IPS DF 19.7 (cell line): ENCODE results near the gene TBC1D22B.

Experiments used
- DNase-seq: peaks from one replicate; pipeline ENCODE4 v3.0.0-alpha.2; 2013; ENCODE audit warnings: low read depth, low spot score

TBC1D22B gene, protein sequence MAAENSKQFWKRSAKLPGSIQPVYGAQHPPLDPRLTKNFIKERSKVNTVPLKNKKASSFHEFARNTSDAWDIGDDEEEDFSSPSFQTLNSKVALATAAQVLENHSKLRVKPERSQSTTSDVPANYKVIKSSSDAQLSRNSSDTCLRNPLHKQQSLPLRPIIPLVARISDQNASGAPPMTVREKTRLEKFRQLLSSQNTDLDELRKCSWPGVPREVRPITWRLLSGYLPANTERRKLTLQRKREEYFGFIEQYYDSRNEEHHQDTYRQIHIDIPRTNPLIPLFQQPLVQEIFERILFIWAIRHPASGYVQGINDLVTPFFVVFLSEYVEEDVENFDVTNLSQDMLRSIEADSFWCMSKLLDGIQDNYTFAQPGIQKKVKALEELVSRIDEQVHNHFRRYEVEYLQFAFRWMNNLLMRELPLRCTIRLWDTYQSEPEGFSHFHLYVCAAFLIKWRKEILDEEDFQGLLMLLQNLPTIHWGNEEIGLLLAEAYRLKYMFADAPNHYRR

DNA sequence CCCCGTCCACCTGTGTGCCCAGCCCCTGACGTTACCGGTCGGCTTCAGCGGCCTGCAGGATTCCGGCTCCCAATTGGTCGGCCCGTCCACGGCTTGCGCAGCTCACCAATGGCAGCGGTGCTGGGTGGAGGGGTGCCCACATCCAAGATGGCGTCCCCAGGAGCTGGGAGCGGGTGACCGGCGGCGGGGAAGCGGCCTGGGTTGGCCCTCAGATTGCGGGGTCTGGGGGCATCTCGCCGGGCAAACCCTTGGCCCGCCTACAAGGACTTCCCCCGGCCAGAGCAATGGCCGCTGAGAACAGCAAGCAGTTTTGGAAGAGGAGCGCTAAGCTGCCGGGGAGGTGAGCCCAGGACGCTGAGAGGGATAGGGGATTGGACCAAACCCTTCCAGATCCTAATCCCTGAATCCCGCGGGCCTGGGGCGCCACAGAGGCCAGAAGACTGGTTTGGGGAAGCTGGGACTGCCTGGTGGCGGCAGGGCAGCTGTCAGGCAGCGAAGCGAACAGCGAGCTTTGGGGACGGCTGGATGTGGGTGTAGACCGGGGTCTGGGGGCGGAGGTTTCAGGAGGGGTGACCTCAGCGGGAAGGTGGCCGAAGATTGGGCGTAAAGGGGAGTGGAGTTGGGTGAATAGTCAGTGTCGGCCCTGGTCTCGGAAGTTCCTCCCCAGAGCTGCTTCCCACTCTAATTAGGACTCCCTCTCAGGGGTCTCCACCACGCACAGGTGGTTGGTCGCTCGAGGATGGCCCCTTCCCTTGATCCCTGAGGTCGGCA is at the start of gene TBC1D22B, which contains the start of gene TMEM217:
TSS of gene TBC1D22B (plus strand) at position 139 of the 771 bp plus-strand sequence. CDS start at position 285, 146 bp downstream.
TSS of gene TMEM217 (minus strand) at position 511 of the 771 bp plus-strand sequence. CDS start 39,114 bp downstream, outside the sequence.
- DNase-seq, result peak; percentile 92

DNA sequence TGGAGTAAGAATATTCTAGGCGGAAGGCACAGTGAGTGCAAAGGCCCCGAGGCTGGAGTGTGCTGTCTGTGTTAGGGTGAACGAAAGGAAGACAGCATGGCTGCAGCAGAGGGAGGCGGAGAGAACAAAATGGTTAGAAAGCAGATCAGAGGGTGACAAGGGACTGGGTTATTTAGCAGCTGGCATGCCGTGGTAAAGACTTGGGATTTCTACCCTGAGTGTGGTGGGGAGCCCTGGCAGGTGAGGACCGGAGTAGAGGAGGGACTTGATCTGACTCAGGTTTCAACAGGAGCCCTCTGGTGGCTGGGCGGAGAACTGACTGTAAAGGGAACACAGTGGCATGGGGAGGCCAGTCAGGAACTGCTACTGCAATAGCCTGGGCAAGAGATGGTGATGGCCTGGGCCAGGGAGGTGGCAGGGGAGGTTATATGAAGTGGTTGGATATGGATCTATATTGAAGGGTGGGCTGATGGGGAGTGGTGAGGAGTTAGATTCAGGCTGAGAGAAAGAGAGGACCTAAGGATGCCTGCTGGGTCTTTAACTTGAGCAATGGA is 49.6 kb upstream of the TBC1D22B start:
- no peak for DNase-seq

DNA sequence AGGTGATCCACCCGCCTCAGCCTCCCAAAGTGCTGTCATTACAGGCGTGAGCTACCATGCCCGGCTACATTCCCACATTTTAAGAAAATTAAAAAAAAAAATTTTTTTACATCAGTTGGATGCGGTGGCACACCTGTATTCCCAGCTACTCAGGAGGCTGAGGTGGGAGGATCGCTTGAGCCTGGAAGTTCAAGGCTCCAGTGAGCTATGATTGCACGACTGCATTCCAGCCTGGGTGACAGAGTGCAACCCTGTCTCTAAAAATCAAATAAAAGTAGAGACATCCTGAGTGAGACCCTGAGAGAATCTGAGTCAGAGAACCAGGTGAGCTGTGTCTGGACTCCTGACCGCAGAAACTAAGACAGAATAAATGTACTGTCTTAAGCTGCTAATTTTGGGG is 48.8 kb upstream of the TBC1D22B start:
- no peak for DNase-seq

DNA sequence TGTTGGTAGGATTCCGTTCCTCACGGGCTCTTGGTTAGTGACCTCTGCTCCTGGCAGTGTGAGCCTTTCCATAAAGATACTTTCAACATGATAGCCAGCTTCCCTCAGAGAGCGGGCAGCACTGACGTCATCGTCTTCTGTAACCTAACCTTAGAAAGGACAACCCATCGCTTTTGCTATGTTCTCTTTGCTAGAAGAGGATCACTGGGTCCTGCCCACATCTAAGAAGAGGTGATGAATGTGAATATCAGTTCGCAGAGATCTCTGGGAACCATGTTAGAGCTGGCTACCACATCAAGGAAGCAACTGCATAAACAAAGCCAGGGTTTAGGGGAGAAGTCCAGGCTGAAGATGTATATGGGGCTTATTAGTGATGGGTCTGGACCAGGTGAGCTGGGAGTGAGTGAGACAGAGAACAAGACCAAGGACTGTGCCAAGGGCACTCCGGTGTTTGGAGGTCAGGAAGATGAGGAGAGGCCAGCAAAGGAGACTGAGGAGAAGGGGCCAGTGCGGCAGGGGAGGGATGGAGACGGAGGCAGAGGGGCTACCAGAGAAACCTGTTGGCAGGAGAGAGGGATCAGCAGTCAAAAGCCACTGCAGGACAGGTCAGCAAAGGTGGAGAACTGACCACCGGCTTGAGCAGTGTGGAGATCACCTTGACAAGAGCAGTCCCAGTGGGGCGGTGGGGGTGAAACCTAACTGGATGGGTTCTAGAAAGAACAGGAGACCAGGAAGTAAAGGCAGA is 47.9 kb upstream of the TBC1D22B start:
- no peak for DNase-seq

DNA sequence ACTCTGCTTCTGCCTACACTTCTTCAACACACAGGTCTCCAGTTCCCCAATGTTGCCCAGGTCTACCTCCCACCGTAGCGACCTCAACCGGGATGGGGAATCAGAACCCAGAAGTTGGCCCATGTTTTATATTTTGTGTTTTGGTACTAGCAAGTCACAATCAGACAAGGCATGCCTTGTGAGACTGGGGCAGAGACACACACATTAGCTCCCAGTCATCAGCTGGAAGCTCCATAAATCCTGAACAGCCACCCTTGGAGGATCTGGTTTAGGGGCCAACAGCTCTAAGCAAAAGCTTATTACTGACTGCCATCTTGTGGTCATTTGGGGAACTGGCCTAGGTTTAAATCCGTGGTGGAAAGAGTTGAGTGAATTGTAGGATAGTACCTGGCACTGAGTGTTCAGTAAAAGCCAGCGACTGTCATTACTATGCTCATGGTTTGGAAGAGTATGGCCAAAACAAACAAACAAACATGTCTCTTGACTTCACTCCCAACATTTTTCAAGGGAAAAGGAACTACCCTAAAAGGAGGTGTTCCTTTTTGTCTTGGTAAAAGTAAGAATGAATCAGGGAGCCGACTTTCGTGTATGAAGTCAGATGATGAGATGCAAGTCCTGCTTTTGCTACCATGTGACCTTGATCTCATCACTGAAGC is 47.1 kb upstream of the TBC1D22B start:
- DNase-seq, result no peak

DNA sequence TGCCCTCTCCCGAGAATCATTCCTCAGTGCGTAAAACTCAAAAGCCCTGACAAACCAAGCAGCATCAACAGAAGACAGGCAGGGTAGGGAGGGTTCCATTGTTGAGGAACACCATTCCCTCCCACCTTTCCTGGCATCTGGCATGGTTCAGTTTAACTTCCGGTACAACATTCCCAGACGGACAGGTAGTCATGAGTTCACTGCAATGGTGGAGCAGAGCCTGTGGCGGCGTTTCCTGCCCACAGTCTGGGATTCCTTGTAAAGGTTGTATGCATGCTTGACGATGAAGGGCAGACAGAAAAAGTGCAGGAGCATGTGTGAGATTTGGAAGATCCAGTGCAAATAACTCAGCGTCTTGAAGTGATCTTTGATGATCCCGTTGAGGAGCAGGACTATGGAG is 45.3 kb upstream of the TBC1D22B start:
- no peak for DNase-seq

DNA sequence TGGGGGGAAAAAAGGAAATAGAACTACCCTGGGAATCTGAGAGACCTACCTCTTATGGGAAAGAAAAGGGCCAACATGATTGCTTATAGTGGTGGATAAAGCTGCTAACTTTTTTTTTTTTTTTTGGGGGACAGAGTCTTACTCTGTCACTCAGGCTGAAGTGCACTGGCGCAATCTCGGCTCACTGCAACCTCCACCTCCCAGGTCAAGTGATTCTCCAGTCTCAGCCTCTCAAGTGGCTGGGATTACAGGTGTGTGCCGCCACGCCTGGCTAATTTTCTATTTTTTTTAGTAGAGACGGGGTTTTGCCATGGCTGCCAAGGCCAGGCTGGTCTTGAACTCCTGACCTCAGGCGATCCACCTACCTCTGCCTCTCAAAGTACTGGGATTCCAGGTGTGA is 39.5 kb upstream of the TBC1D22B start:
- DNase-seq, result no peak

DNA sequence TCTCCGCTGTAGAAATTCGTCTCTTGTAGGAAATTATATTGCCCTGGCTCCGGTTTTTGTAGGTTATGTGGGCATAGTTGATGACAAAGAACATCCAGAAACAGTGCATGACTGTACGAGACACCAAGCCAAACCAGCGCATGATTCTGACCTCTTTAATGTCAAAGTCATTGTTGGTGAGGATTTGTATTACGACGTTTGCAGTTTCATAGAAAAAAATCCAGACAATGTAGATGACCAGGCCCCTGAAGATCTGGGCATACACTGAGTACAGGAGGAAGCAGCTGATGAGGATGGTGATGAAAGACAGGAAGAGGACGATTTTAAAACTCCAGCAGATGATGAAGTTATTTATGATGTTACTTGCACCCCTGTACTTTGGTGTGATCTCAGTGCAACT is 39.1 kb upstream of the TBC1D22B start:
- no peak for DNase-seq

DNA sequence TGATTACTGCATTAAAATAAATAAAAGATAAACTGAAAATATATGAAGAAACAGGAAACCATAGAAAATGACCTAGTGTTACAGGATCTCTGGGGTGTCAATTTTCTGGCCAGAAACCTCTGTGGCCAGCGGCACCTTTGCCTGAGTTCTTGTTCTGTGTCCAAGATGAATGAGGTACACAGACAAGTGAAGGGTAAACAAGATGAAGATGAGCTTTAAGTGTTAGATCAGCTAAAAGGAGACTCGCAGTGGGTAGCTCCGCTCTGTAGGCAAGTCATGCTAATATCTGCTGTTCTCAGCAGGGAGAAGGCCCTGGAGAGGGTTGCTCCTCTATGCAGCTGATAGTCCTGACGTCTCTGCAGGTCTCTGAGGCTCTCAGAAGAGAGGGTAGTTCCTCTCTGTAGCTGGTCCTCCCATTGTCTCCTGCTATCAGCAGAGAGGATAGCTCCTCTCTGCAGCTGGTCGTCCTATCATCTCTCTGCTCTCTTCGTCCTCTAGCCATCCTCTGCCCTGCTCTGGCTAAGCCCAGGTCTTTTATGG is 35.9 kb upstream of the TBC1D22B start:
- DNase-seq, result no peak

DNA sequence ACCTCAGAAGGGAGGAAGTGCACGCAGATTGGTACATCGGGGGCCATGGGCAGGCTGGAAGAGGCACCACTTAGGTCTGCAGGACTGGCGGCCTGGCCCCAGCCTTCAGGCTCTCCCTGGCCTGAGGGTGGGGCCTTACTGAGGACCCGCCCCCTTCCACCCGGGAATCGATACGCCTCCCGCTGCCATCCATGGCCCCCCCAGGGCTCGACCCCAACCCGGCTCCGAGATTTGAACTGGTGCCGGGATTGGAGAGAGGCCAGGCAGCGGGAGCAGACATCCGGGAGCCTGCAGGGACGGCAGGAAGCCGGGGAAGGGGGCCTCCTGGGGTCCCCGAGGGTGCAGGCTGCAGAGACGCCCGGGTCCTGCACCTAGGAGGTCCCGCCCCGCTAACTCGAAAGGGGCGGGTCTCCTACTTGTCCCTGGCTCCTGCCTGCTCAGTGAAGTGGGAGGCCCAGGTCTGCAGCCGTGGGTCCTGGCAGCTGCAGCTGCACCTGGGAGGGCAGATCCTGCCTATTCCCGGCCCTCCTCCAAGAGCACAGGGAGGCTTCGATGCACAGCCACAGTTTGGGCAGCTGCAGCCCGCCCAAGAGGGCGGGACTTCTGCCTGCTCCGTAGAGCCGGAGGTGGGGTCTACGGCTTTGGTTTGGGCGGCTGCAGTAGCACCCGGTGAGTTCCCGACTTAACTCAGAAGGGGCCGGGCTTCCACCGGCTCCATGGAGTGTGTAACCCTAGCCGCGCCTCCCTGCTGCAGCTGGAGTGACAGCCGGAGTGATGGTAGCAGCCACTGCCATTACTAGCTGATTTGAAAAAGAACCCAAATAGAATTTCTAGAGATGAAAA is 35.2 kb upstream of the TBC1D22B start:
- DNase-seq, result peak; percentile 94

DNA sequence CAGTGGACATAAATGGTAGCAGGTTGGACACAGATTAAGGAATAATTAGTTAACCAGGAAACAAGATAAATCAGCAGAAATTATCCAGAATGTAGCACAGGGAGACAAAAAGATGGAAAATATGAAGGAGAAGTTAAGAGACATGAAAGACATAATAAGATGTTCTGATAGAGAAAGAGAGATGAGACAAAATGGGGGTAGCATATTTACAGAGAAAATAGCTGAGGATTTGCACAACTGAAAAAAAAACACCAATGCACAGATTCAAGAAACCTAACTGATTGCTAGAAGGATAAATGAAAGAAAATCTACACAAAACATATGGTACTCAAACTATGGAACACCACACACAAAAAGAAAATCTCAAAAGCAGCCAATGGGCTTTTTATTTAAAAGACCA is 34.6 kb upstream of the TBC1D22B start:
- DNase-seq, result no peak

DNA sequence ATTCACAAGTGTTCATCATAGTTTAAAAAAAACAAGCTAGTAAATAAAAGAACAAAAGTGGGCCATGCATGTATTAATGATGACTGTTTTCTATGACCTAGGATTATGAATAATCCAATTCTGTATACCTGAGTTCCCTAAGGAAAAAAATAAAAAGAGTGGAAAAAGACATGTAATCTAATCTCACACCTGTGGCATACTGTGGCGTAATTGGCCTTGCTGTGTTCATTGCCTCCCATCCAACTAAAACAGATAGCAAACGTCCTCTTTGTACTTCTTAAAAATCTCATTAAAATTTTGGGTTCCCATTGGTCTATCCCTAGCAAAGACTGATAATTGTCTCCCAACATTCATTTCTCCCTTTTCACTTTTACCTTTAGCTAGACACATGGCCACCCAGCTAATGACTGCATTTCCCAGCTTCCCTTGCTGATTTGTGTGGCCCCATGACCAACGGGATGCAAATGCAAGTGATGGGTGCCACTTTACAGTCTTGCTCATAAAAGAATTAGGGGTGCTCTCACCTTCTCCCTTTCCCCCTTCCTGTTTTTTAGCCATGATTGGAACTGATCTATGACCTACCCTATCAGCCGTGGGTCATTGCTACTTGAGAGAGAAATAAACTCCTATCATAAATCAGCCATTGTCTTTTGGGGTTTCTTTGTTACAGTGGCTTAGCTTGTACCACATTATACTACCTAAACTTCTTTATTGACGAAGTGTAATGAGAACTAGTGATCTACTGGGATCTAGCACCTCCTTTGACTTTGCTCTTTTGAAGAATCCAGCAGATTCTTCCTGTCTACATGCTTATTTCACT is 32.0 kb upstream of the TBC1D22B start:
- DNase-seq, result no peak

DNA sequence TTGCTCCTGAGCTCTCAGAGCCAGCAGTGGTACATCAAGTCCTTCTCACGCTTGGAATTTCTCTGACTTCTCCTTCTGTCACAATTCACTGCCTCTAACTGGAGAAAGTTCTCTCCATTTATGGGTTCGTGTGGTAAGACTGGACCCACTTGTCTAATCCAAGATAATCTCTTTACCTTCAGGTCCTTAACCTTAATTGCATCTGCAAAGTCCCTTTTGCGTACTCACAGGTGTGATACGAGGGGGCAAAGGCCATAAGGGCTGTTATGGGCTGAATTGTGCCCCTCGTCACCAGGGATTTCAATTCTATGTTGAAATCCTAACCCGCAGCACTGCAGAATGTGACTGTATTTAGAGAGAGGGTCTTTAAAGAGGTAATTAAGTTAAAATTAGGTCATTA is 27.5 kb upstream of the TBC1D22B start:
- no peak for DNase-seq

DNA sequence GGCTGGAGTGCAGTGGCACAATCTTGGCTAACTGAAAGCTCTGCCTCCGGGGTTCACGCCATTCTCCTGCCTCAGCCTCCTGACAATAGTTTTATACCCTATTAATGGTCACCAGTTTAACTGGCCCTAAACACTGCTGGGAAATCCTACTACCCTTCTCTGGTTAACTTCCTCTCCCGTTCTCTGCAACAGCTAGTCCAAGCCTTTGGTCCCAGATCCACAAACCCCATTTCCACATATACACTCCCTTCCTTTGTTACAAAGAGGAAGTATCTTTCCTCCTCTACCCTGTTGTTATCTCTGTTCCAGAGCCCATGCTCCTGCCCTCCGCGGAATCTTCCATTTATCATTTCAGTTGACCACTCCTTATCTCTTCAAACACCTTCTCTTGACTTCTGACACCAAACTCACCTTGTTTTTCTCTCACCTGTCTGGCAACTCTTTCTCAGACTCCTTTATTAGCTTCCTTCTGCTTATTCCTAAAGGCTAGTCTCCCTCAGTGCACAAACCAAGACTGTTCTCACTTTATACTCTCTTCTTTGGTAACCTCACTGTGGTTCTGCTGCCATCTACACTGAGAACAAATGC is 25.0 kb upstream of the TBC1D22B start:
- no peak for DNase-seq

DNA sequence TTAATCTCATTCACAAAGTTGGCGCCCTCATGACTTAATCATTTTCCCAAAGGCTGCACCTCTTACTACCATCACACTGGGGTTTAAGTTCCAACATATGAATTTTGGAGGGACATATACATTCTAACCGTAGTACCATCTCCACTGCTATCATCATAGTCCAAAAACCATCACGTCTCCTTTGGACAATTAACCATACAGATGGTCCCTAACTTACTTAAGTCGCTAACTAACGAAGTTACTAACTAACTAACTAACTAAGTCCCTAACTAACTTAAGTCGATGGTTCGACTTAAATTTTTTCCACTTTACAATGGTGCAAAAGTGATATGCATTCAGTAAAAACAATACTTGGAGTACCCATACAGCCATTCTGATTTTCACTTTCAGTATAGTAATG is 24.0 kb upstream of the TBC1D22B start:
- DNase-seq, result no peak

DNA sequence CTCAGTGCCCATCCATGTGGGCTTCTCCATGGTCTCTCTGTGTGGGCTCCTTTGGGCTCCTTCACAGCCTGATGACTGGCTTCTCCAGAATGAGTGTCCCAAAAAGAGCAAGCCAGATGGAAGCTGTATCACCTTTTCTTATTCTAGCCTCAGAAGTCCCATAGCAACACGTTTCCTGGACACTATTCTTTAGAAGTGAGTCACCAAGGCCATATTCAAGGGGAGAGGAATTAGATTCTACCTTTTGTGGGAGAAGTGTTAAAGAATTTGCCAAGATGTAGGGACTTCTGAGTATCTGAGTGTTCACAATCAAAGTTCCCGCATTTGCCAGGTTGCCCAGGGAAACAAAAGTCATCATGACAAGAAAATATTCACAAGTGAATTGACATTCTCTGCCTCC is 20.7 kb upstream of the TBC1D22B start:
- no peak for DNase-seq

DNA sequence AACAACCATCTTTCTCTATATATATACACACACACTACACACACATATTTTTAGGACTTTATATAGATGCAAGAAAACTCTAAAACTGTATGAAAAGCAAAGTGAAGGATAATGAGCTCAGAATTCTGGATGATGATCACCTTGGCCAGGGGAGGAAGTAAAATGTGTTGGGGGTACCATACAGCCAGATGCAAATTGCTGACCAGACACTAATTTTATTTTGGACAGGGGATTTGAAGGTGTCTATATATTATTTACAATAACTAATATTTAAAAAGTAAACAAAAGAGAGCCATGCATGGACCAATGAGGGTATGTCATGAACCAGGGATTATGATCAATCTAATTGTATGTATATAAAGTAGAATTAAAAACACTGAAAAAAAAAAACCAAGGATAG is 19.8 kb upstream of the TBC1D22B start:
- no peak for DNase-seq

DNA sequence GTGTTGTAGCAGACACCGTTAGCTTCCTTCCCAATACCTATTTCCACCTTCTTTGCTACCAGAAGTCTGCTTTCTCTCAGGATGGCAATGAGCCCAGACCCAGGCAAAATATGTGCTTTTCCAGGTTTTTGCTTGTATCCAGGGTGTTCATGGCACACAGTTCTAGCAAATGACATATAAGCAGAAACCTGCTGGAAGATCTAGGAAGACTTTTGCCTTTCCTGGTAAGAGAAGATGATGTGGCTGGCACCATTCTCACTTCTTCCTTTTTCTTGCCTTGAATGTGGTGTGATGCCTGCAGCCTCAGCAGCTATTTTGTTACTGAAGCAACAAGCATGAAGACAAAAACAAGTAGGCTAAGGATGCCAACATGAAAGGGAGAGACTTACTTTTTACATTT is 19.2 kb upstream of the TBC1D22B start:
- DNase-seq, result no peak

DNA sequence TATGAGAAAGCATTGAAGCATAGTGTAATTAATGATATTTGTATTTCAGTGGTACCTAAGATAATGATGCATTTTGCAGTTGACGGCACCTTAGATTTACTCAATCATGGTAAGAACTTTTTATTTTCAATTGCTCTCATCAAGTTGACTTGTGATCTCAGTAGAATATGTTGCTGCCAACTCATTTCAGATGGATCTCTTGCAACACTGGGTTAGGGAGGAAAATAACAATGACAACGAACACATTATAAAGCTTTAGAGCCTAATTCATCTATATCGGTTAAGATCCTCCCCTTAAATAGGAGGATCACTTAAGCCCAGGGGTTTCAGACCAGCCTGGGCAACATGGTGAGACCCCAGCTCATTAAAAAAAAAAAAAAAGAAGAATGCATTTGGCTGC is 18.0 kb upstream of the TBC1D22B start:
- no peak for DNase-seq
